Esophagus mucosa (tissue), 1 donor: ENCODE measurements around the gene A3GALT2. TPM values are rescaled to one million over a fixed set of nuclear protein-coding genes. Genes with fewer than 3 reads are reported as not detected.
"Not testable (repeated sequence)": the region's sequence is repeated elsewhere in the genome, so short reads cannot be mapped to it uniquely, and the experiment has no call there.

Source experiments
- ATAC-seq: fragments of 200-7000 bp; cut with Tn5 transposase; one replicate; pipeline ENCODE4 v1.9.1; 2020
- total RNA-seq: library from RNA; stranded (reverse); gene quantifications from one replicate; pipeline ENCODE4 v1.2.4, GENCODE V29; 2023
- donor health status: DM: yes; HTN: yes; CAD: no.

Gene A3GALT2
- total RNA-seq, 1 donor from 2014 or later, result not detected

DNA sequence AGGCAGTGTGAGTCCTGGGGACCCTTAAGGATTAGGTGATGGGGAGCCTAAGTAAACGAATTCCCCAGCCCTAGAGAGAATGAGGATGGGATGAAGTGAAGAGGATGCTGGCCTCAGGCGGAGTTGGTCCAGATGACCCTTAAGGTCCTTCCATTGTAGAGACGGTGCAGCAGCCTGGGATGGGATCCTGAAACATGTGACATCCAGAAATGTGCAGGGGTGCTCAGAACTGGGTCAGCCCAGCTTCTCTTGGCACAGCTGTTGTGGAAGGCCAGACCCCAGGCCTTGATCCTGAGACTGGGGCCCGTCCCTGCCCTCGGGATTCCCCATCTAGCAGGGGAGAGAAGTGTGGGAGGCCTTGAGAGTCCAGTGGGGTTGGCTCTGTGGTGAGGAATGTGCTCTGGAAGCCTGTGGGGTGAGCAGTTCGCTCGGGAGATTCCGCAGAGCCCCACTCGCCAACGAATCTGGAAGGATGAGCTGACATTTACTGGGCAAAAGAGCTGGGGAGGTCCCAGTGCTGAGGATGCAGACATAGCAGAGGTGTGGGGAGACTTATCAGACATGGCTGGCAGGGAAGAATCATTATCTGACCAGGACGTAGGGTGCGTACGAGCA is 28.1 kb downstream of the A3GALT2 start:
- ATAC-seq, result no peak

DNA sequence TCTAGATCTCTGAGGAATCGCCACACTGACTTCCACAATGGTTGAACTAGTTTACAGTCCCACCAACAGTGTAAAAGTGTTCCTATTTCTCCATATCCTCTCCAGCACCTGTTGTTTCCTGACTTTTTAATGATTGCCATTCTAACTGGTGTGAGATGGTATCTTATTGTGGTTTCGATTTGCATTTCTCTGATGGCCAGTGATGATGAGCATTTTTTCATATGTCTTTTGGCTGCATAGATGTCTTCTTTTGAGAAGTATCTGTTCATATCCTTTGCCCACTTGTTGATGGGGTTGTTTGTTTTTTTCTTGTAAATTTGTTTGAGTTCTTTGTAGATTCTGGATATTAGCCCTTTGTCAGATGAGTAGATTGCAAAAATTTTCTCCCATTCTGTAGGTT is 30.3 kb downstream of the A3GALT2 start:
- not testable (repeated sequence) for ATAC-seq

DNA sequence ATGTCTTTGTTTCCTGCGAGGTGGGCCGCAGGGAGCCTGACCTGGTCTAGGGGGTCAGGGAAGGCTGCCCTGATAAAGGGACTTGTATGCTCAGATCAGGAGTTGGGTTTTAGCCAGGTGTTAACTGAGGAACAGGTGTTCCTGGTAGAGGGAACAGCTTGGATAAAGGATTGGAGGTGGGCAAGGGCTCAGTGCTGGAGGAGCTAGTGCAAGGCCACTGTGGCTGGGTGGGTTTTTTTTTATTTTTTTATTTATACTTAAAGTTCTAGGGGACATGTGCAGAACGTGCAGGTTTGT is 31.1 kb downstream of the A3GALT2 start:
- ATAC-seq, result no peak

DNA sequence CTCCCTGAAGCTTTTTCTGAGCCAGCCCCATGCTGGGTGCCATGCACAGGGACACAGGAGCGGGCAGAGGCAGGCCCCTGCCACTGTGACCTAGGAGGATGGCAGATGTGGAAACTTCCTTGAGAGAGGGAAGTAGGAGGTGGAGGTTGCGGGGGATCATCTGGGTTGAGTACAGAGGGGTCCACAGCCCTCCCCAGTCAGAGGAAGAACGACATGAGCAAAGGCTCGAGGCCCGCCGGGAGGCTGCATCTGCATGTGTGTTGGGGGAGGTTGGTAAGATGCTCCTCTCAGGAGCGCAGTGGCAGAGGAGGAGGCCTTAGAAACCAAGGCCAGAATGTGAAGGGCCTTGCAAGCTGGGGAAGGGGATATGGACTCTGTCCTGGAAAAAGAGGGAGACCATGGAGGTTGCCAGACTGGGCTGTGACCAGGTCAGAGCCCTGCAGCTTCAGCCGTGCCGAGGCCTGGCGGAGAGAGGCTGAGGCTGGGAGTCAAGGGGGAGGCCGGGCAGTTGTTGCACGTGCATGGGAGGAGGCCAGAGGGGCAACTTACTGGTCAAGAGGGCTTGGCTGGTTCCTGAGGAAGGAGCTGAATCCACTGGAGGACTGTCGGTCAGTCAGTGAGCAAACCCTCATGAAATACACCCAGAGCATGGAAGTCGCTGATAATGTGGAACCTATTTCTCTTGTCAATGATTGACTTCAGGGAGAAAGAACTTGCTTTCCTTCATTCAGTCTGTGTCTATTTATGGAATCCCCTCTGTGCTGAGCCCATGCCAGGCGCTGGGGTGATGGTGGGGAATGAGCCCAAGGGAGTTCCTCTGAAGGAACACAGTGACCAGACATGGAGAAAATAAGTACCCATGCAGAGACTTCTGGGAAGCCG is 31.7 kb downstream of the A3GALT2 start:
- no peak for ATAC-seq

DNA sequence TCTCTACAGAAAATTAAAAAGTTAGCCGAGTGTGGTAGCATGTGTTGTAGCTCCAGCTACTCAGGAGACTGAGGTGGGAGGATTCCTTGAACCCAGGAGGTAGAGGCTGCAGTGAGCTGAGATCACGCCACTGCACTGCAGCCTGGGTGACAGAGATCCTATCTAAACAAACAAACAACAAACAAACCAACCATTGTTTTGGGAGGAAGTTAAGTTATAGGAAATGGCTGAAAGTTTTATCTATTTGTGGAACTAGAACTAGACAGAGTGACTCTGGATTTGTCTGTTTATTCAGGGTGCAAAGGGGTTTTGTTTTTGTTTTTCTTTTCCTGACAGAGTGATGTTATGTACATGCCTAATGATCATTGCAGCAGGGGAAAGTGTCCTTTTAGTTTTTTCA is 33.6 kb downstream of the A3GALT2 start:
- ATAC-seq, result no peak

DNA sequence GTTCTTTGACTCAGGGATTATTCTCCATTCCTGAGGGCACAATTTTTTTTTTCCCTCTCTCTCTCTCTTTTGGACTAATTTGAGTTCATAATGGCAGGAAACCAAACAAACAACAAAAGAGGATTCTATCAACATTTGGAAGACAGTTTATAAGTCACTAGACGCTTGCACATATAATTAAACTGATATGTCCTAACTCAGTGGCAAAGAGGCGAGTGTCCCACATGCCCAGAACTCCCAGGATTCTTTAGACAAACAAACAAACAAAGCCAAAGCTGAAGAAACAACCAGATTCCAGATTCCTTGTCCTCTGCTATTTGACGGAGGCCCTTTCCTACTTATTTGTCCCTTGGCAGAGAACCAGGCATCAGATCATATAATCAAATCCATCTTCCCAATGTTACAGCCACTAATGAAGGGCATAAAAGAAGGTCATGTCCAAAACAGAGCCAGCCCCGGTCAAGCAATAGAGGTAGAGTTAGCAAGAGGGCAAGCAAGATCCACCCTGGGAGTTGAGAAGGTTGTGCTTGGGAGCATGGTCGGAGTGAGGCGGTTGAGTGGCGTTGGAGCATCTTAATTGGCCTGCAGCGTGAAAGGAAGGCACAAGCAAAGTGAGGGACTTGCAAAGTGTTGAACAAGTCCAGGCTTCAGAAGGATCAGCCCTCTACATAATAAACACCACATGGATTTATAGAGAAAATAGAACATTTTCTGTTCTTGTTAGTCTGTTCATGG is 34.3 kb downstream of the A3GALT2 start:
- no peak for ATAC-seq

DNA sequence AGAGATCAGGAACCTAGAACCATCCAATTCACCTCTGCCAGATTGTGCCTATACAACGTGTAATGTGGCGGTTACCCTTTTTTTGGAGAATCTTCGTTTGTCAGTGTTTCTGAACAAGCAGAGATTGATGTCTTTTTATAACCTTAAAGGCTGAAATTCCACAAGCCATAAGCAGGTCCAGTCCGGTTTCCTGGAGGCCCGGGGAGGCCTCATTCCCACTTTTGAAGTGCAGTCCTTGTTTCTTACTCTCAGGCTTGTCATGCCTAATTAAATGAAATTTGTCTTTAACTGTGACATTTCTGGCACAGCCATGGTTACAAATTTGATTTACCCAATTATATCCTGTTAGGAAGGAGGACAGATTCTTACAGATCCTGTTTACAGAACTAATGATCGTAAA is 36.8 kb downstream of the A3GALT2 start:
- ATAC-seq, result no peak

DNA sequence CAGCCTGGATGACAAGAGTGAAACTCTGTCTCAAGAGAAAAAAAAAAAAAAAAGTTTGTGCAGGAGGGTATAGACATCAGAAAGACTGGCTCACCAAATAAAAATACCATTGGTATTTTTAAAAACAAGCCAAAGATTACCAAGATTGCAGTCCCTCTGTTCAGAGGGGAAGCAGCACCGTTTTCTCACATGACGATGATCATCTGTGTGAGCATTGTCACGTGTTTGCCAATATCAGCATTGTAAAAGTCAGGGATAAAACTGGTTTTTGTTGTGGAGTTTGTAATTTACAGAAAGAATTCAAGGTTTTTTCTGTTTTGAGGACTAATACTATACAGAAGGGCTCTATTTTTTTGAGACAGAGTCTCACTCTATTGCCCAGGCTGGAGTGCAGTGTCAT is 38.1 kb downstream of the A3GALT2 start:
- no peak for ATAC-seq

DNA sequence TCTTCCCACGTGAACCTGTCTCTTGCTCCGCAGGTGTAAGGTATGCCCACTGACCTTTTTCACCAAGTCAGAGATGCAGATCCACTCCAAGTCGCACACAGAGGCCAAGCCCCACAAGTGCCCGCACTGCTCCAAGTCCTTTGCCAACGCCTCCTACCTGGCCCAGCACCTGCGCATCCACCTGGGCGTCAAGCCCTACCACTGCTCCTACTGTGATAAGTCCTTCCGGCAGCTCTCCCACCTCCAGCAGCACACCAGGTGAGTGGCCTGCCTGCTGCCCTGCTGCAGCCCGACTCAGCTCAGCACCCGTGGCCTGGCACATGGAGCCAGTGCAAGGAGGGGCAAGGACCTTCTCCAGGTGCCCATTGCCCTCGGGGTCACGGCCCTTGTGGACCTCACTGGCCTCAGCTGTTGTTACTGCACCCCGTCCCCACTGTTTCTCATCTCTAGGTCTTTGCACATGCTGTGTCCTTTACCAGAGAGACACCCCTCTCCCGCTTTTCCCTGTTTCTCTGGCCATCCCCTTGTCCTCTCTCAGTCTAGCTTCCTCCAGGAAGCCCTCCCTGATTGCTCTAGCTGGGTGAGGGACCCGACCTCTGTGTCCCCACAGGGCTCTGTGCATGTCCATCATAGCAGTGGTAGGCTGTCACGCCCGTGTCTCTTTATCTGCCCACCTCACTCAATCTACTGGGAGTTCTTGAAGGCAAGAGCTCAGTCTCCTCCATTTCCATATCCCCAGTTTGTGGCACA is 39.2 kb downstream of the A3GALT2 start:
- ATAC-seq, result no peak

DNA sequence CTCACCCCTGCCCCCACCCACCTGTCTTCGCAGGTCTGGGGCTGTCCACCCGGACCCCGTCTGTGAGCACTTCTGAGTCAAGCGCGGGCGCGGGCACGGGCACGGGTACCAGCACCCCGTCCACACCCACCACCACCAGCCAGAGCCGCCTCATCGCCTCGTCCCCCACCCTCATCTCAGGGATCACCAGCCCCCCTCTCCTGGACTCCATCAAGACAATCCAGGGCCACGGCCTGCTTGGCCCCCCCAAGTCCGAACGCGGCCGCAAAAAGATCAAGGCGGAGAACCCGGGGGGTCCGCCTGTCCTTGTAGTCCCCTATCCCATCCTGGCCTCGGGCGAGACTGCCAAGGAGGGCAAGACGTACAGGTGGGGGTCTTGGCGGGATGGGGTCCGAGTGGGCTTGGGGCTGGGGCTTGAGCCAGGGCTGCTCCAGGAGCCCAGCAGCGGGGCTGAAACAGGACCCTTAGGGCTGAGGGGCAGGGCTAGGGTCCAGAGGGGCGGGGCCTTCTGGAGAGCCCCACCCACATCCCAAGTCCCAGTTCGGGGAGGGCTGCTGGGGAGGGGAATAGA is 40.7 kb downstream of the A3GALT2 start:
- ATAC-seq, result peak; percentile 25

DNA sequence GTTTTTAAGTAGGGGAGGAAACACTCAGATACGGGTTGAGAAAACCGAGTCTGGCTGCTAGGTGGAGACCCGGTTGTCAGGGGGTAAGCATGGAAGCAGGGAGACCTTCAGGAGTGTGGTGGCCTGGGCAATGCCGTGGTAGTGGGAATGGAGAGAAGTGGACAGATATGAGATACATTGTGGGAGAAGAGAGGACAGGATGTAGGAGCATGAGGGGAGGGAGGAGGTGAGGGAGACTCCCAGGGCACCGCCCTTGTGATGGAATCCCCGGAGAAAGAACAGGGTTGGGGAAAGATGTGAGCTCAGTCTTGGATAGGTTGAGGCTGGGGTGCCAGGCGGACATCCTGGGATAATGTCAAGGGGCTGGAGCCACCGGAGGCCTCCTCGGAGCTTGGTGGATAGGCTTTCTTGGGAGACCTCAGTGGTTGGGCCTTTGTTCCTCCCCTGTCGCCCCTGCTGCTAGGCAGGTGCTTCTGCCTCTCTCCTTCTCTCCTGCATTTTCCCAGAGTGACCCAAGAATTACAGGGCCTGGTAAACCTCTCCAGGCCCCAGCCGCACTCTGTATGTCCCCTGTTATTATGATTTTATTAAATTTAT is 43.3 kb downstream of the A3GALT2 start:
- no peak for ATAC-seq

DNA sequence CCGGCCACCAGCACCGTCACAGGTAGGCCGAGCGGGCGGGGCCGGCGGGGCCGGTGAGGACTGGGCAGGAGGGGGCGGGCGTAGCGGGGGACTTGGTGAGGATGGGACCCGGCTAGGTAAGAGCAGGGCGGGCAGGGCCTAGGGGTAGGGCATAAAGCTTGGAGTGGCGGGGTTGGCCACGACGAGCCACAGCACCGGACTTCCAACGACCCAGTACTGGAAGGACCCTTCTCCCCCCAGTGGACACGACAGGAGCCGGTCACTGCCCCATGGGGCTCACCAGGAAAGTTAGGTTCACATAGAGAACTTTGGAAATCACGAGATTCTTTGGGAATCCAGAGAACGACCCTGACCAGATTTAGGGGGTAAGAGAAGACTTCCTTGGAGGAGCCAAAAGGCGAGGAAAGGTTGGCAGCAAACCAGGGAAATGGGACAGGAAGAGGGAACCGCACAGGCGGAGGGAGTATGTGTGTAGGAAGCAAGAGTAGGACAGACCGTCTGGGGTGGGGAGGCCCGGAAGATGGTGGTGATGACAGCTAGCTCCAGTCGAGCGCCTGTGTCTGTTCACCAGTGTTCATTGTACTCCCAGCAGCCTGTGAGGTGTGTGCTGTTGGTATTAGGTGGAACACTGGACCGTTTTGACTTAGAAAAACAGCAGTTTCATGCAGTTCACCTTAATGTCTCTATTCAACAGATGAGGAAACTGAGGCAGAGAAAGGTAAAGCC is 44.2 kb downstream of the A3GALT2 start:
- ATAC-seq, result peak; percentile 17

DNA sequence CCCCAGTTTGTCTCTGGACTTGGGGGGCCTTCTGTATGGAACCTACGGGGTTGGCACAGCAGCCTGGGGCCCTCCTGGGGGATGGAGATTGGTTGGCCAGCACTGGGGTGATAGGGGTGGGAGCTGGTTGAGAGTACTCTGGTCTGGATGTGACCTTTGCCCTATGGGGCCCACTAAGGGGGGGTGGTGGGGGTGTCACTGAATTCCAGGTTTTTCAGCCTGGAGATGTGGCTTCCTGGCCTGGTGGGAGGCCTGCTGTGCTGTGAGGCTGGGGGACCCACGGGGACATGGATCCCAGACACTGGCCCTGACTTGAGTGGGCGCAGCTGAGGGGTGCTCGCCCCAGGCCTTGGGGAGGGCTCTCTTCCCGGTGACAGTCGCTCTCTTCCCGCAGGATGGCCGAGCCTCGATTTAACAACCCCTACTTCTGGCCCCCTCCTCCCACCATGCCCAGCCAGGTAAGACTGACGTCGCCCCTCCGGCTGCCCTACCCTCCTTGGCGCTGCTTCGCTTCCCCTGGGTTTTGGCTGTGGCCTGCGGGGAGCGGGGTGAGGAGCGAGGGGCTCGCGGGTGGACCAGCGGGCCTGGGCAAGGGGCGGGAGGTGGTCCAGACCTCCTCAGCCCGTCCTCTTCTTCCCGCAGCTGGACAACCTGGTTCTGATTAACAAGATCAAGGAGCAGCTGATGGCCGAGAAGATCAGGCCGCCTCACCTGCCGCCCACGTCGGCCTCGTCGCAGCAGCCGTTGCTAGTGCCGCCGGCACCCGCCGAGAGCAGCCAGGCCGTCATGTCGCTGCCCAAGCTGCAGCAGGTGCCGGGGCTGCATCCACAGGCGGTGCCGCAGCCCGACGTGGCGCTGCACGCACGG is 45.0 kb downstream of the A3GALT2 start:
- ATAC-seq, result no peak

DNA sequence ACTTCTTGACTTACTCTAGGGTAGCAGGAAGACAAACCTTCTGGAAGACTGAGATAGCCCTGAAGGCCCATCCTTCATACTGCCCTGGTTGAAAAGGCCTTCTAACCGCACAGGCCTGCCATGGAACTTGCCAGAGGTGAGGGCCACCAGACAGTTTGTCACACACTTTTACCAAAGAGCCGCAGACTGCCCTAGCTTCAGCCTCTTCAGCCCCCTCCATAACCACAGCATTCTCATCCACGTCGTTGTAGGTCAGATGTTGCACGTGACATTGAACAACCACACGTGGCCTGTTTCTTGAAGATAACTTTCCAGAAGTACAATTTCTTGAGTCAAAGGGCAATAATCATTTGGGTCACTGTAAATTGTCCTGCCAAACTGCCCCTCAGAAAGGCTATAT is 45.7 kb downstream of the A3GALT2 start:
- ATAC-seq, result no peak

DNA sequence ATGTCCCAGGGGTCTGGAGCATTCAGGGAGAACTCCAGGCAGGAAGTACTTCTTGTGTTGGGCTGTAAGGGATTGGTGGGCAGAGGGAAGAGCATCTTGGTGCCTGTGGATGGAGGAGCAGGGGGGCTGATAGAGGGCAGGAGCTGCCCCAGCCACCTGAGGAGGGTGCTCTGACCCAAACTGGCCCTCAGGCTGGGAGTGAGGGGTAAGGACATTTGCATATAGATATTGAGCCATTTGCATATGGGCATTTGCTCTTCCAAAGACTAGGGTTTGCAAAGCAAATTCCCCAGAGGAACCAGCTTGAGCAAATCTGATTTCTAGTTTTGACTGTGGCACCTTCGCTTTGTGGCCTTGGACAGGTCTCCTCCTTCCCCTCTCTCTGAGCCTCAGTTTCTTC is 46.5 kb downstream of the A3GALT2 start:
- no peak for ATAC-seq

DNA sequence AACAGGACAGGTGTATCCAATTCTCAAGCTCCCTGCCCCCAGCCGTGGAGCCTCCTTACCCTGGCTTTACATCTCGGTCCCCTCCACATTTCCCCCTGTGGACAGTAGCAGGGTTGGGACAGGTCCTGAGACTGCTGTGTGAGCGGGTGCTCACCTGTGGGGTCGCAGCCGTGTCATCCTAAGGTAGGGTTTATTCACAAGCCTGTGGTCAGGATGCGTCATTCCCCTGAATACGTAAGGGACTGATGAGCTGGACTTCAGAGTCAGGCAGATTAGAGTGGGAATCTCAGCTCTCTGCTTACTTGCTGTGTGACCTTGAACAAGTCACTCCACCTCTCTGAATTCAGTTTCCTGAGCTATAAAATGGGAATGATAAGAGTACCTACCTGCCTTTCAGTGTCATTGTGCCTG is 46.9 kb downstream of the A3GALT2 start:
- no peak for ATAC-seq

DNA sequence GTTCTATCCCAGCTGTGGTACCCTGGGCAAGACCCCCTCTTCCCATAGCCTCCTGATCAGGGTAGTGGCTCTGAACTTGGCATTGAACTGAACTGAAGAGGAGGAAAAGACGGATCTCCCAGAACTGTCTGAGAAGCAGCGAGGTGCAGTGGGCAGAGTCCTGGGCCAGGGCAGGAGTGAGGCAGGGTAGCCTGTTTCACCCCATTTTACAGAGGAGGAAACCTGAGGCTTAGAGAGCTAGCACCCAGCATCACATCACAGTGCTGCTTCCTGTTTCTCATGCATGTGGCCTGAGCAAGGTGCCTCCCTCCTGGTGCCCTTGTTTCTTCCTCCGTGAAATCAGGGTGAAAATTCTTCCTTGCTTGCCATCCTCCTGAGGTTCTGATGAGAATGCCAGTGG is 47.5 kb downstream of the A3GALT2 start:
- ATAC-seq, result no peak

DNA sequence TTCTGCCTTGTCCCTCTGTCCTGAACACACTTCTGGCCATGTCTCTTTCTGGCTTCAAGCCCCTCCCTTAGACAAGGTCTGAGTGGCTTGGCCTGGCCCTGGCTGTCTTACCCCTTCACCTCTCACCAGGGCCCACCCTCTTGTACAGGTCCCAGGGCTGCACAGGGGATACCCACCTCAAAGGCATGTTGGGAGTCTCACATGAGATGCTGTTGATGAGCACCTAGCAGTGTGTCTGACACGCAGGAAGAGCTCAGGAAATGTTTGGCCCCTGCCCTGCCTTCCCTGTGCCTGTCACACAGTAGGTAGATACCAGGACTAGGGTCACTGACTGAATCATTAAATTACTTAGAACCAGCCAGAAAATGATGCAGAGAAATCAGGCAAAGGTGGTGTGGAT is 48.0 kb downstream of the A3GALT2 start:
- no peak for ATAC-seq

DNA sequence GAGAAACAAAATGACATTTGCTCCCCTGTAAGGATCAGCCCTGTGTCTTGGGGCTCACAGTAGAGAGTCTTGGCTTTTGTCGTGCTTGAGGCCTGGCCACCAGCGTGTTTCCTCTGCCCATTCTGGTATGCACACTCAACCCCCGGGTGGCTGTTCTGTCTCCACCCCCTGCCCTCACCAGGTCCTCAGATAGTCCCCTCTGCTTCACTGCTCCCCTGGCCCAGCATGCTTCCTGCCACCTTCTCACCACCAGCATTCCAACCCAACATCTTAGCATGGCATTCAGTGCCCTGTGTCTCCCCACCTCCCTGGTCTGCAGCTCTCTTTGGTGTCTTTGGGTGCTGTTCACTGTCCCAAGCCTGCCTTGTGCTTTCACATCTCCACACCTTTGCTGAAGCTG is 48.4 kb downstream of the A3GALT2 start:
- ATAC-seq, result no peak

DNA sequence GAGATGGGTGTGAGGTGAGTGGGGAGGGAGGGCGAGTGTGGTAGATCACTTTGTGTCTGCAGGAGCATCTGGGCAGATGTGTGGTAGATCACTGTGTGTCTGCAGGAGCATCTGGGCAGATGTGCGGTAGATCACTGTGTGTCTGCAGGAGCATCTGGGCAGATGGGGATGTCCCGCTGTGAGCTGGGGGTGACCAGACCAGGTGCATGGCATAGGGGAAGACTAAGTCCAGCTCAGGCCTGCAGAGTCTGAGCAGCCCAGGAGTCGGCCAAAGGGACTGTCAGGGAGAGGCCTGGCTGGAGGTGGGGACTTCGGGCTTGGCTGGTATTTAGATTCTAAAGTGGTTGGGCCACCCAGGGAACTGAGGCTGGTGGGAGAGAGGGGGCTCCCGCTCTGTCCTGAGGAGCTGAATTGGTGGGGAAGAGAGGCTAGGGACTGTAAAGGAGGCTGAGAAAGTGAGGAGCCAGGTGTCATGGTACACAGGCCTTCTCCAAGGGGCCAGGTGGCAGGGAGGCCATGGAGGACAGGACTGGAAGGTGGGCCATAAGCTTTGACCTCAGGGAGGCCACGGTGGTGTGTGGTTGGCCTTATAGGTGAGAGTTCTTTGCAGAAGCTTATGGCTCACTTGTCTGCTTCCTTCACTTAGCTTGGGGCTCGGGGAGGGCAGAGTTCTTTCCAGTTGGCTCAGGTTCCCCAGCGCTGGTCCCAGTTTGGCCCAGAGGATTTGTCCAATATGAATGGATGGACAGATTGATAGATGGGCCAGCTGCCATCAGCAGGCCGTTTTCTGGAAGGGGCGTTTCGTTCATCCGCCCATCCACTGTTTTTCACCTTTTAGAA is 49.0 kb downstream of the A3GALT2 start:
- no peak for ATAC-seq
